Measurements from ENCODE around the gene CFAP70.

- TF ChIP-seq POLR2A (IDR thresholded peaks at IDR 0.05) (no peak), CTCF (IDR thresholded peaks at IDR 0.05) (no peak), POLR2AphosphoS5 (IDR thresholded peaks at IDR 0.05) (no peak)
These were observed 14.4 kb downstream of the CFAP70 start for GRCh38 chr10:73344269-73344668.

All from prostate gland (tissue), 2 donors.